ENCODE data around the gene ARPC2. TPM values are rescaled to one million over a fixed set of nuclear protein-coding genes. Genes with fewer than 3 reads are reported as not detected.
A peak's percentile ranks its signal among the peaks of the same experiment; 100 is the strongest.
"Not testable (repeated sequence)": the region's sequence is repeated elsewhere in the genome, so short reads cannot be mapped to it uniquely, and the experiment has no call there.

ARPC2 gene
- total and polyA plus RNA-seq, 10 of the 15 experiments (the other 5 are each of a cell fraction or from before 2014, with no cell fraction given), result 440 to 980 (median 709) TPM

GRCh38 chr2:218272531-218273212, 55.7 kb downstream of the ARPC2 start (continued):
- no peak for TF ChIP-seq PAX5 (IDR thresholded peaks at IDR 0.05; ENCODE audit: borderline replicate concordance, low read depth, low read length)
- TF ChIP-seq CHD4 (IDR thresholded peaks at IDR 0.05), result no peak
- no peak for TF ChIP-seq CHD1 (IDR thresholded peaks at IDR 0.05; ENCODE audit: low read depth, low read length)
- no peak for TF ChIP-seq MYB (IDR thresholded peaks at IDR 0.05; ENCODE audit: borderline replicate concordance, low read depth, low read length)
- TF ChIP-seq WRNIP1 (IDR thresholded peaks at IDR 0.05; ENCODE audit: borderline replicate concordance, low read depth, low read length), result 0 out of 2 replicates have a peak, but pooled peaks have one; percentile 29

GRCh38 chr2:218273214-218273907, 56.4 kb downstream of the ARPC2 start:
- Histone ChIP-seq H3K4me1 (ENCODE audit: control insufficient read depth, insufficient read depth, low read length) (peaks cover 18% of the 10 kb centered on the region), H3K36me3 (ENCODE audit: control insufficient read depth in 2 of 2, insufficient read depth in 2 of 2, low read length in 1 of 2) (peaks cover 22 to 28% of the 10 kb centered on the region in 2 experiments), H3K79me2 (ENCODE audit: control insufficient read depth, insufficient read depth, low read length) (peaks cover 19% of the 10 kb centered on the region)
- H3K9ac ChIP-seq (ENCODE audit: control insufficient read depth, insufficient read depth, low read length); DNase-seq (ENCODE audit: low read depth, low spot score); H3K27me3 ChIP-seq (replicated peaks in 1 of 2; ENCODE audit: control insufficient read depth in 2 of 2, insufficient read depth in 2 of 2, low read length in 1 of 2); H3K4me3 ChIP-seq; in situ Hi-C loops (cut with MboI); BruUV-seq (replicated peaks); H3K9me3 ChIP-seq (replicated peaks; ENCODE audit: control insufficient read depth, insufficient read depth, low read length); H3K4me2 ChIP-seq (ENCODE audit: control insufficient read depth, insufficient read depth); H2AFZ ChIP-seq (ENCODE audit: control insufficient read depth, low read depth, low read length); ATAC-seq; FAIRE-seq; H4K20me1 ChIP-seq (ENCODE audit: control insufficient read depth, insufficient read depth); H3K27ac ChIP-seq (ENCODE audit: control insufficient read depth, insufficient read depth): not testable (repeated sequence)
- SMC1A ChIA-PET (ENCODE audit: uncharacterized antibody, unreplicated experiment), result interaction anchor here (0.7 to 7.6 kb wide), 8 partner anchors 15 to 124 kb away, joined by 3 to 194 read pairs (median 12); partner anchors contain the start of genes CATIP and TMBIM1
- intact Hi-C loops (cut with micrococcal nuclease; ENCODE audit: unreplicated experiment), result loop anchor here (2.0 to 5.0 kb wide), 3 partner anchors 13 to 294 kb away; partner anchors contain the start of genes CNOT9 and USP37
- RAD21 ChIA-PET (ENCODE audit: unreplicated experiment), result interaction anchor here (0.6 to 7.3 kb wide), 20 partner anchors 11 to 387 kb away, joined by 3 to 141 read pairs (median 4); partner anchors contain the start of genes ARPC2, CATIP and TMBIM1
- CTCF ChIA-PET, result interaction anchor here (0.6 to 7.0 kb wide), 17 partner anchors 11 to 243 kb away, joined by 3 to 154 read pairs (median 9); partner anchors contain the start of genes CATIP, GPBAR1 and TMBIM1
- POLR2A ChIA-PET, result interaction anchor here (1.0 to 6.8 kb wide), 4 partner anchors 13 to 124 kb away, joined by 3 to 84 read pairs (median 16); partner anchors contain the start of gene TMBIM1
- WGBS (ENCODE audit: insufficient coverage, insufficient replicate concordance, low lambda C conversion rate, missing lambda C conversion rate), result 58% methylated on average over 8 of the region's 8 CpGs

Measured in GM12878 (cell line).